ENCODE data around the gene PEAR1. TPM values are rescaled to one million over a fixed set of nuclear protein-coding genes. Genes with fewer than 3 reads are reported as not detected.

PEAR1 gene
- total and polyA plus RNA-seq, 2 of the 4 experiments (the other 2 are of a cell fraction), result 2.0 to 44.4 TPM

GRCh38 chr1:156920233-156921052 is 26.9 kb downstream of the PEAR1 start, which contains the start of gene LRRC71 (continued):
- TF ChIP-seq USF2 (IDR thresholded peaks at IDR 0.05; ENCODE audit: low read depth, low read length) (peak; percentile 36; the same call in 1 of the 2 replicates), BHLHE40 (IDR thresholded peaks at IDR 0.05; ENCODE audit: low read depth, low read length) (no peak)

GRCh38 chr1:156921053-156921529 is 27.6 kb downstream of the PEAR1 start:
- Histone ChIP-seq H2BK15ac (ENCODE audit: low read depth, low read length) (no peak overlapping the region), H2AK5ac (ENCODE audit: low read depth, low read length) (no peak overlapping the region), H3K4ac (ENCODE audit: low read depth, low read length) (no peak overlapping the region), H3K79me1 (ENCODE audit: low read depth in 1 of 2, low read length in 2 of 2) (no peaks in the 10 kb centered on the region), H3K23ac (ENCODE audit: low read depth, low read length) (no peak overlapping the region), H2BK120ac (ENCODE audit: low read depth, low read length) (no peak overlapping the region), H3K4me2 (ENCODE audit: low read depth, low read length) (no peak overlapping the region), H2AFZ (replicated peaks; ENCODE audit: low read length, poor library complexity) (no peak overlapping the region), H3K36me3 (ENCODE audit: control insufficient read depth, insufficient read depth, low read length) (no peaks in the 10 kb centered on the region), H4K20me1 (ENCODE audit: insufficient read depth, low read length) (no peaks in the 10 kb centered on the region; the same call in 1 of the 2 replicates), H3K27me3 (ENCODE audit: control insufficient read depth, insufficient read depth, low read length) (peaks cover 49% of the 10 kb centered on the region), H3K4me3 (ENCODE audit: insufficient read depth, low read depth, low read length) (no peak overlapping the region), H3K9me3 (ENCODE audit: control insufficient read depth, insufficient read depth, low read length) (no peaks in the 10 kb centered on the region), H4K5ac (ENCODE audit: low read depth, low read length) (no peak overlapping the region), H3K56ac (ENCODE audit: extremely low read depth, insufficient read depth, low read length) (no peak overlapping the region), H3K9me1 (ENCODE audit: insufficient read depth, low read length) (no peaks in the 10 kb centered on the region; the same call in 1 of the 2 replicates), H2BK5ac (ENCODE audit: low read depth, low read length, poor library complexity, severe bottlenecking) (no peak overlapping the region), H4K91ac (ENCODE audit: insufficient read depth, low read depth, low read length) (no peak overlapping the region), H3K27ac (ENCODE audit: insufficient read depth, low read length) (no peak overlapping the region), H4K8ac (ENCODE audit: low read depth in 2 of 2, low read length in 2 of 2) (no peak overlapping the region), H2AK9ac (replicated peaks; ENCODE audit: low read depth, low read length, poor library complexity) (no peak overlapping the region), H3K9ac (ENCODE audit: low read depth, low read length) (no peak overlapping the region), H3K14ac (replicated peaks; ENCODE audit: low read depth, low read length) (no peak overlapping the region), H3K18ac (ENCODE audit: low read depth, low read length) (no peak overlapping the region), H3K4me1 (ENCODE audit: control insufficient read depth, insufficient read depth, low read length) (peaks cover 2% of the 10 kb centered on the region), H2BK20ac (ENCODE audit: low read depth, low read length) (no peak overlapping the region)
- intact Hi-C loops (cut with micrococcal nuclease), result loop anchor here (5.0 to 10.0 kb wide), 2 partner anchors 124 to 196 kb away; partner anchors contain the start of genes ISG20L2 and METTL25B
- no CpG with 5 or more reads among the region's 7 CpGs for WGBS, 2 experiments (ENCODE audit: extremely low coverage in 2 of 2, insufficient read length in 1 of 2)
- in situ Hi-C loops (cut with MboI; ENCODE audit: low sequenced_read_pairs), result no loop called here
- TF ChIP-seq RFX5 (IDR thresholded peaks at IDR 0.05; ENCODE audit: low read depth, low read length) (no peak), NFE2L2 (IDR thresholded peaks at IDR 0.05; ENCODE audit: low read depth, low read length) (no peak), CHD1 (IDR thresholded peaks at IDR 0.05; ENCODE audit: low read depth, low read length) (no peak), POLR2A (IDR thresholded peaks at IDR 0.05; ENCODE audit: low read depth, low read length) (no peak), CTCF (conservative IDR thresholded peaks at IDR 0.05; ENCODE audit: low read depth, low read length) (no peak), CEBPB (IDR thresholded peaks at IDR 0.05; ENCODE audit: low read depth, low read length) (no peak), RCOR1 (IDR thresholded peaks at IDR 0.05; ENCODE audit: insufficient replicate concordance, low read length) (no peak)
- ChIA-PET CTCF (interaction anchor here (1.4 kb wide), 1 partner anchor 29 kb away, joined by 8 read pairs; no protein-coding TSS in a partner anchor), POLR2A (ENCODE audit: unreplicated experiment) (no interaction called here)
- no TSS peak for BruUV-seq (replicated peaks)
- DNase-seq (no peak), ATAC-seq (ENCODE audit: low read depth) (no peak)
- dilution Hi-C loops (cut with HindIII; ENCODE audit: low sequenced_read_pairs, unreplicated experiment), result no loop called here

All from IMR-90 (cell line).